ENCODE results near the gene TRAK1. TPM values are rescaled to one million over a fixed set of nuclear protein-coding genes. Genes with fewer than 3 reads are reported as not detected.
"Not testable (repeated sequence)": the region's sequence is repeated elsewhere in the genome, so short reads cannot be mapped to it uniquely, and the experiment has no call there.

Gene TRAK1
- total and polyA plus RNA-seq, 8 donors, result 28.2 to 50.3 (median 31.0) TPM

DNA sequence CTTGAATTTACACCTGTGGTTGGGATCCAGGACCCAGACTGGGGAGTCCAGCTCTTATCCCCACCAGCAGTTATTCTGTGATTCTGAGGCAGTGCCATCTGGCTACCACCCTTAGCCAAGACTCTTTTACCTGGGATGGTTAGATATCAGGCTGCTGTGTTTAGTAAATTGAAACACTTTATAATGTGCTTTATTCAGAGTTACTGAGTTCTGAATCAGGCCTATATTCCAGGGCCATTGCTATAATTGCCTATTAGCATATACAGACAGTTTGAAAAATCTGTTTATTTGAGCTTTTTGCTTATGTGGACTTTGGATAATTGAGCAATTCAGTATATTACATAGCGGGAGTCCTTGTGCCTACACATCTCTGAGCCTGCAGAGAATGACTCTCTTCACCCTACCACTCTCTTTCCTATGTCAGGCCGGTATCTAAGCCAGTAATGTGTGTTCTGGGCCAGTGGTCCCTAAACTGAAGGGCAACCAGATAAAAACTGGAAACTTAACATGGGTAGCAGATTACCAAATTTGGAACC is 45.4 kb upstream of the TRAK1 start:
- TF ChIP-seq, protein P1, sequence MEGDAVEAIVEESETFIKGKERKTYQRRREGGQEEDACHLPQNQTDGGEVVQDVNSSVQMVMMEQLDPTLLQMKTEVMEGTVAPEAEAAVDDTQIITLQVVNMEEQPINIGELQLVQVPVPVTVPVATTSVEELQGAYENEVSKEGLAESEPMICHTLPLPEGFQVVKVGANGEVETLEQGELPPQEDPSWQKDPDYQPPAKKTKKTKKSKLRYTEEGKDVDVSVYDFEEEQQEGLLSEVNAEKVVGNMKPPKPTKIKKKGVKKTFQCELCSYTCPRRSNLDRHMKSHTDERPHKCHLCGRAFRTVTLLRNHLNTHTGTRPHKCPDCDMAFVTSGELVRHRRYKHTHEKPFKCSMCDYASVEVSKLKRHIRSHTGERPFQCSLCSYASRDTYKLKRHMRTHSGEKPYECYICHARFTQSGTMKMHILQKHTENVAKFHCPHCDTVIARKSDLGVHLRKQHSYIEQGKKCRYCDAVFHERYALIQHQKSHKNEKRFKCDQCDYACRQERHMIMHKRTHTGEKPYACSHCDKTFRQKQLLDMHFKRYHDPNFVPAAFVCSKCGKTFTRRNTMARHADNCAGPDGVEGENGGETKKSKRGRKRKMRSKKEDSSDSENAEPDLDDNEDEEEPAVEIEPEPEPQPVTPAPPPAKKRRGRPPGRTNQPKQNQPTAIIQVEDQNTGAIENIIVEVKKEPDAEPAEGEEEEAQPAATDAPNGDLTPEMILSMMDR (IDR thresholded peaks at IDR 0.05), result no peak
- no peak overlapping the region for H3K27ac ChIP-seq
- intact Hi-C loops (cut with DNase I), result no loop called here
- peaks cover 18 to 35% of the 10 kb centered on the region in 2 donors for H3K4me1 ChIP-seq
- no peaks in the 10 kb centered on the region for H3K27me3 ChIP-seq
- ATAC-seq (no peak), DNase-seq (no peak)
- H3K4me3 ChIP-seq, result no peak overlapping the region
- H3K9me3 ChIP-seq, result no peaks in the 10 kb centered on the region
- no peaks in the 10 kb centered on the region for H3K36me3 ChIP-seq

DNA sequence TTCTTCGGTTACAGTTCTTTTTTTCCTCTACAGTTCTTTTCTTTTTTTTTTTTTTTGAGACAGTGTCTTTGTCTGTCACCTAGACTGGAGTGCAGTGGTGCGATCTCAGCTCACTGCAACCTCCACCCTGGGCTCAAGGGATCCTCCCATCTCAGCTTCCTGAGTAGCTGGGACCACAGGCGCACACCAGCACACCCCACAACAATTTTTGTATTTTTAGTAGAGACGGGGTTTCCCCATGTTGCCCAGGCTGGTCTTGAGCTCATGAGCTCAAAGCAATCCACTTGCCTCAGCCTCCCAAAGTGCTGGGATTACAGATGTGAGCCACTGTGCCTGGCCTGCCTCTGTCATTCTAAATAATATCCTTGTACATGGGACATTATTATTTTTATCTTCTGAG is 42.6 kb upstream of the TRAK1 start:
- H3K4me3 ChIP-seq; ATAC-seq; DNase-seq; intact Hi-C loops (cut with DNase I); H3K36me3 ChIP-seq; H3K27me3 ChIP-seq; H3K9me3 ChIP-seq; H3K27ac ChIP-seq: not testable (repeated sequence)
- peaks cover 23 to 42% of the 10 kb centered on the region in 2 donors for H3K4me1 ChIP-seq

DNA sequence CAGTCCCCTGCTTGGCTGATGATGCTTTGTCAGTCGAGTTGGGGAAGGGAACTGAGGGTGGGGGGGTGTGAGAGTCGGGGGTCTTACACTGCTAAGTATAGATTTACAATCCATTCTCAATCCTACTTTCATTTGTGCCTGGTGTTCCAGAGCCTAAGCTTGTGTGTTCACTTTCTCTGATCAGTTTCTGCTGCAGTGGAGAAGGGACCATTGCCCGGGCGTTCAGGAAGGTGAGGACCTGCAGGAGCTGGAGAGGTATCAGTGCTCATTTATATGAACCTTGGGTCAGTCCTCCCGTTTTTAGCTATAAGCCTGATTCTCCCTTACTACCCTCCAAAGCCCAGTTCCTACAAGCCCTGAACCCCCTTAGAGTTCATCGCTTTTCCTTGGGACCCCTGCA is 41.0 kb upstream of the TRAK1 start:
- no peak overlapping the region for H3K4me3 ChIP-seq
- H3K36me3 ChIP-seq, result no peaks in the 10 kb centered on the region

DNA sequence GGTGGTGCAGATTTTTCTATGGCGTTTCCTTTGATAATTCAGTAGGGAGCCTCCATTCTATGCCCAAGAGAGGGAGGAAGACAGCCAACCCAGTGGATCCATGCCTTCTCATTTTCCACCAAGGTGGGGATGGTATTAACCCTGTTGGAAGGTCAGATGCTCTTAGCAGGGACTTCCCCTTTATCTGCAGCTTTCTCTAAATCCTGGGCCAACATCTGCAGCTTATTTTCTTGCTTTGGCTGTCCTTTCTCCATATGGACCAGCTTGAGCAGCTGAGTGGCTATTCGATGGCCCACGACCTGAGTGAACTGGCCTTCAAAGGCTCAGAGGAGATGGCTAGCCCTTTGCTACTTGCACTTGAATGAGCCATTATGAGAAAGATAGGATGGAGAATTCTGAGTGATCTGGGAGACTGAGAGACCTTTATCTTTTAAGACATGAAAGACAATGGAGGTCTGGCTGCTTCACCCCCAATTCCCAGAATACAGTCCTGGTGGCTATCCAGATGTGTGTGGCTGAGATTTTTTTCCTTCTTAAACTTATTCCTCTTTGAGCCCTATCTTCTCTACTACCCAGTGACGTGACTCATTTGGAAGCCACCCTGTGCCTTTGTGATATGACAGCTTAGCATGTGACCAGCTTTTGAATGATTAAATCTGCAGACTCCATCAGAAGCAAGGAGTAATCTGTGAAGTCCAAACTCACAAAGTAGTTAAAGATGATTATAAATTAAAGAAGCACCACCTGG is 39.6 kb upstream of the TRAK1 start:
- H3K27ac ChIP-seq, result peak overlapping the region; percentile 54 to 76
- no peaks in the 10 kb centered on the region for H3K36me3 ChIP-seq
- intact Hi-C loops (cut with DNase I), result no loop called here
- TF ChIP-seq, protein P1 (IDR thresholded peaks at IDR 0.05), result no peak
- ATAC-seq, result peak; percentile 37
- H3K4me3 ChIP-seq, result no peak overlapping the region
- no peak for DNase-seq
- H3K9me3 ChIP-seq, result no peaks in the 10 kb centered on the region
- H3K27me3 ChIP-seq, result no peaks in the 10 kb centered on the region
- H3K4me1 ChIP-seq, result peaks cover 15 to 35% of the 10 kb centered on the region in 2 donors

More for the DNA sequence above, 41.0 kb upstream of the TRAK1 start:
- H3K27me3 ChIP-seq, result no peaks in the 10 kb centered on the region
- no peaks in the 10 kb centered on the region for H3K9me3 ChIP-seq
- TF ChIP-seq, protein P1 (IDR thresholded peaks at IDR 0.05), result no peak
- intact Hi-C loops (cut with DNase I), result no loop called here
- DNase-seq (no peak), ATAC-seq (no peak)
- H3K27ac ChIP-seq, result no peak overlapping the region
- H3K4me1 ChIP-seq, result peaks cover 15 to 36% of the 10 kb centered on the region in 2 donors

DNA sequence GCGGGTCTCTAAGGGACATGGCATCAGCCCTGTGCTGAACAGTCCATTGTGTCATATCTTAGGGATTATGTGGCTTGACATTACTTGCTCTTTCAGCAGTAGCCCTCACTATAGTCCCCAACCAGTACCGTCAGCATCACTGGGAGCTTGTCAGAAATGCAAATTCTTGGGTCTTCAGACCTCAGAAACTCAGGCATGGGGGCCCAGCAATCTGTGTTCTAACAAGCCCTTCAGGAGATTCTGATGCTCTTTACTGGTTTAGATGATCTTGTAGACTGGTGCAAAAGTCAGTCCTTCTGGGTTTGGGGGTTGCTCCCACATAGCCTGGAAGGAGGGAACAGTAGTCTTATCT is 39.0 kb upstream of the TRAK1 start:
- ATAC-seq (no peak), DNase-seq (no peak)
- intact Hi-C loops (cut with DNase I), result no loop called here
- Histone ChIP-seq H3K4me3 (no peak overlapping the region), H3K36me3 (no peaks in the 10 kb centered on the region), H3K9me3 (no peaks in the 10 kb centered on the region), H3K27me3 (no peaks in the 10 kb centered on the region), H3K27ac (peak overlapping the region; percentile 54 to 76), H3K4me1 (peaks cover 15 to 35% of the 10 kb centered on the region in 2 donors)
- TF ChIP-seq, protein P1 (IDR thresholded peaks at IDR 0.05), result no peak

Measured in left lung (tissue), 10 donors.